Spleen (tissue), 7 donors: ENCODE results near the gene ZNF385B.

Experiments used
- POLR2A ChIP-seq, 3 donors: fragments of 450-650 bp; IDR thresholded peaks; one replicate each; pipeline ENCODE4 v1.5.1; 2017; ENCODE audit warnings: antibody characterized with exemption in 3 of 3, mild to moderate bottlenecking in 1 of 3
- TF ChIP-seq, protein P1 (sequence below), 11 experiments: fragments of 200-600 bp in 7 of 11; fragments of 450-650 bp in 4 of 11; sonication (generic) in 4 of 11; IDR thresholded peaks in 8 of 11; conservative IDR thresholded peaks in 3 of 11; 1 replicate in 7 of 11; 2 replicates in 4 of 11; pipeline versions ENCODE4 v1.4.0 to v1.8.0; 2016 to 2021; ENCODE audit warnings: antibody characterized with exemption in 11 of 11, inconsistent platforms in 4 of 11, mild to moderate bottlenecking in 1 of 11
- donor health status: DM: no; HTN: no; CAD: no; lungs with moderate emphysema.
- donor health status: DM: no; HTN: no; CAD: no.
- donor health status: DM: no; HTN: no; CAD: no.

DNA sequence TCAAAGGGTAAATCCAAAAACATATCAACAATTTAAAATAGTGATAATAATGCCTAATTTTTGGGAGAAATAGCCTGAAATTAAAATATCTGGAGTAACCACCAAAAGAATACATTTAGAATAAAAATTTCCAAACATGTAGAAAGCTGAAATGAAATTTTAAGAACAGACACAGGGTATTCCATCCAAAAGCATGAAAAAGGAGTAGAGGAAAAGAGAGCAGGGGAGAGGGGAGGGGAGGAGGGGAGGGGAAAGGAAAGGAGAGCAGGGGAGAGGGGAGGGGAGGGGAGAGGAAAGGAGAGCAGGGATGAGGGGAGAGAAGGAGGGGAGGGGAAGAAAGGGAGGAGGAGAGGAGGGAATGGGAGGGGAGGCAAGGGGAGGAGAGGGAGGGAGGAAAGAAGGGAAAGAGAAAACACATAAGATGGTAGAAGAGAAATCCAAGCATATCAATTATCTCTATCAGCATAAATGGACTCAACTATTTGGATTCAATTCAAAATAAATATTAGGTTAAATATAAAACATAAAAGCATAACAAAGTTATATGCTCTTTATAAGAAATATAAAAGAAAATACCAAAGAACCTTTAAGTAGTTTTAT lies 141.1 kb downstream of the ZNF385B start:
- TF ChIP-seq POLR2A (IDR thresholded peaks at IDR 0.05), result no peak
- TF ChIP-seq, protein P1, sequence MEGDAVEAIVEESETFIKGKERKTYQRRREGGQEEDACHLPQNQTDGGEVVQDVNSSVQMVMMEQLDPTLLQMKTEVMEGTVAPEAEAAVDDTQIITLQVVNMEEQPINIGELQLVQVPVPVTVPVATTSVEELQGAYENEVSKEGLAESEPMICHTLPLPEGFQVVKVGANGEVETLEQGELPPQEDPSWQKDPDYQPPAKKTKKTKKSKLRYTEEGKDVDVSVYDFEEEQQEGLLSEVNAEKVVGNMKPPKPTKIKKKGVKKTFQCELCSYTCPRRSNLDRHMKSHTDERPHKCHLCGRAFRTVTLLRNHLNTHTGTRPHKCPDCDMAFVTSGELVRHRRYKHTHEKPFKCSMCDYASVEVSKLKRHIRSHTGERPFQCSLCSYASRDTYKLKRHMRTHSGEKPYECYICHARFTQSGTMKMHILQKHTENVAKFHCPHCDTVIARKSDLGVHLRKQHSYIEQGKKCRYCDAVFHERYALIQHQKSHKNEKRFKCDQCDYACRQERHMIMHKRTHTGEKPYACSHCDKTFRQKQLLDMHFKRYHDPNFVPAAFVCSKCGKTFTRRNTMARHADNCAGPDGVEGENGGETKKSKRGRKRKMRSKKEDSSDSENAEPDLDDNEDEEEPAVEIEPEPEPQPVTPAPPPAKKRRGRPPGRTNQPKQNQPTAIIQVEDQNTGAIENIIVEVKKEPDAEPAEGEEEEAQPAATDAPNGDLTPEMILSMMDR (IDR thresholded peaks at IDR 0.05 in 8 of 11, conservative IDR thresholded peaks at IDR 0.05 in 3 of 11), result no peak
